Activated naive CD8-positive, alpha-beta T cell (primary cell): ENCODE measurements around the gene TMEM205.

Source experiments
- H3K27ac Mint-ChIP-seq: one replicate; pipeline ENCODE4 v1.8.0; 2021; ENCODE audit warnings: mixed read lengths
- H3K27me3 Mint-ChIP-seq: one replicate; pipeline ENCODE4 v1.8.0; 2021; ENCODE audit warnings: mixed read lengths
- H3K36me3 Mint-ChIP-seq: one replicate; pipeline ENCODE4 v1.8.0; 2021; ENCODE audit warnings: mixed read lengths
- H3K4me1 Mint-ChIP-seq: one replicate; pipeline ENCODE4 v1.8.0; 2021; ENCODE audit warnings: low read depth, mixed read lengths
- H3K4me3 Mint-ChIP-seq: one replicate; pipeline ENCODE4 v1.8.0; 2021; ENCODE audit warnings: mild to moderate bottlenecking, mixed read lengths
- H3K9me3 Mint-ChIP-seq: one replicate; pipeline ENCODE4 v1.8.0; 2021; ENCODE audit warnings: low read depth, mixed read lengths

Gene TMEM205

DNA sequence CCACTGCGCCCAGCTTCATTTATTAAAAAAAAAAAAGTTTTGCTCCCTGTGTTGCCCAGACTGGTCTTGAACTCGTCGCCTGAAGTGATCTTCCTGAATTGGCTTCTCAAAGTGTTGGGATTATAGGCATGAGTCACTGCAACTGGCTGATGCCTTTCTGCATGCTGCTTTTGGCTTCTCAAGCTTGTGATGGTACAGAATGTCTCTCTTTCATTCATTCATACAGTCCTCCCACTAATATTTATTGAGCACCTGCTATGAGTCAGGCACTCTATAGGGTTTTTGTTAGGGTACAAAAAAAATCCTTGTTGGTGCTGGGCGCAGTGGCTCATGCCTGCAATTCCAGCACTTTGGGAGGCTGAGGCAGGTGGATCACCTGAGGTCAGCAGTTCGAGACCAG lies 41.1 kb downstream of the TMEM205 start:
- H3K27me3 Mint-ChIP-seq, result peaks cover 4% of the 10 kb centered on the region
- H3K4me3 Mint-ChIP-seq, result no peak overlapping the region
- H3K9me3 Mint-ChIP-seq, result no peaks in the 10 kb centered on the region
- no peaks in the 10 kb centered on the region for H3K4me1 Mint-ChIP-seq
- H3K36me3 Mint-ChIP-seq, result no peaks in the 10 kb centered on the region
- H3K27ac Mint-ChIP-seq, result no peak overlapping the region

DNA sequence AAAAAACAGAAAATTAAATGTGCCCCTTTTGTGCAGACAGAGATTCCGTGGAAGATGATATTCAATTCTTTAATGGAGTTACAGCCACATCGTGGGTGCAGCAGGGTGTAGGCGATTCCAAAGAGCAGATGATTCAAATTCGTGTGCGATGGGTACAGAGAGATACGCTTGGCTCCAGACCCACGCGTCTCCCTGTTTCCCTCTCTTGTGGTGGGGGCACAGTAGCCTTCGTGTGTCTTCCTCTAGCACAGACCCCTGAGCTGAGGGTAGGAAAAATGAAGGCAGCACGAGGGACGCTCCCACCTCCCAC lies 45.3 kb downstream of the TMEM205 start:
- Mint-ChIP-seq H3K9me3 (no peaks in the 10 kb centered on the region), H3K36me3 (no peaks in the 10 kb centered on the region), H3K27me3 (peaks cover 7% of the 10 kb centered on the region), H3K27ac (no peak overlapping the region), H3K4me3 (no peak overlapping the region), H3K4me1 (no peaks in the 10 kb centered on the region)

DNA sequence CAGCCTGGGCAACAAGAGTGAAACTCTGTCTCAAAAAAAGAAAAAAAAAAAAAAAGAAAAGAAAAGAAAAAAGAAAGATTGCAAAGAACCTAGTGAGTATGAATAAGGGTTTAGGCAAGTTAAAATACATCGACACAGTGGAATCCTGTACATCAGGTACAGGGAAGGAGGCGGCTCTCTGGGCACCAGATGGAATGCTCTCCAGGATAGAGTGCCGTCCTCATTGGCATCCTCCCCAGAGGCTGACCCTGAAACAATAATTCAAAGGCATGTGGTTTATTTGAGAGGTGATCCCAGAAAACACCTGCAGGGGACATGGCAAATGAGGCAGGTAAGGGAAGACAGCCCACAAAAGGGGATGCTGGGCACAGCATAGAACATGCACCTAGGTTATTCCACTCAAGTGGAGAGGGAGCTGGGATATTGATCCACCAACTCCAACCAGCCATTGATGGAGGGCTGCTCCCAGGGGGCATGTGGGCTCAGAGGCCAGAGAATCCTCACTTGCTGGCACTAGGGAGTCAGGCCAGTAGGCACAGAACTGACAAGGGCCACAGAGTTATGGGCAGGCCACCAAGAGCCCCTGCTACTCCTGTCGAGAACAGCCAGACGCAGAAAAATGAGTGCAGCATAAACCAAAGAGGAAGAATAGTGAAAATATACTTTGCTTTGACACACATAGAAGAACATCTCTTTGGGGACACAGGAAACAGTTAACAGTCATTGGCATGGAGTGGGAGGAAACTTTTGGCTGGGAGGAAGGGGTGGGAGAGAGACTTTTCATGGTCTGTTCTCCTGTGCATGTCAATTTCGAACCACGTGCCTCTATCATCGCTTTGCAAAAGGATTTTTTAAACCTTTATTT lies 45.9 kb downstream of the TMEM205 start:
- Mint-ChIP-seq H3K4me3 (no peak overlapping the region), H3K9me3 (no peaks in the 10 kb centered on the region), H3K4me1 (no peaks in the 10 kb centered on the region), H3K36me3 (no peaks in the 10 kb centered on the region), H3K27ac (no peak overlapping the region), H3K27me3 (peaks cover 7% of the 10 kb centered on the region)

DNA sequence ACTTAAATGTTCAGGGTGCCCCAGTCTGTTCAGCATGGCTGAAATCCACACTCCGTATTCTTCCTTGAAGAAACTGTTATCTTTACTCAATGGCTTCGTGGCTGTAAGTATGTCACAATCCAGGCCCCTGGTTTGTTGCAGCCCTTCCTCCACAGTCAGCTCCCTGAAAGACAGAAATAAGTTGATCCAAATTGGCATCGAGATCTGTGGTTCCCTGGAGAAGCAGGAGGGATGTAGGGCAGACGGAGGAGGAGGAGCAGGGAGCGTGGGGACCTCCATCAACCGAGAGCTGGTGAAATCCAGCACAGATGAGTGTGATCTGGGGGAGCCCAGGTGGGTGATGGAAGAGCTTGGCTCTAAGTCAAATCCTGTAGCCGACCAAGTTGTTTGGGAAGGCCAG lies 49.8 kb downstream of the TMEM205 start:
- Mint-ChIP-seq H3K27me3 (peaks cover 11% of the 10 kb centered on the region), H3K4me3 (no peak overlapping the region)

DNA sequence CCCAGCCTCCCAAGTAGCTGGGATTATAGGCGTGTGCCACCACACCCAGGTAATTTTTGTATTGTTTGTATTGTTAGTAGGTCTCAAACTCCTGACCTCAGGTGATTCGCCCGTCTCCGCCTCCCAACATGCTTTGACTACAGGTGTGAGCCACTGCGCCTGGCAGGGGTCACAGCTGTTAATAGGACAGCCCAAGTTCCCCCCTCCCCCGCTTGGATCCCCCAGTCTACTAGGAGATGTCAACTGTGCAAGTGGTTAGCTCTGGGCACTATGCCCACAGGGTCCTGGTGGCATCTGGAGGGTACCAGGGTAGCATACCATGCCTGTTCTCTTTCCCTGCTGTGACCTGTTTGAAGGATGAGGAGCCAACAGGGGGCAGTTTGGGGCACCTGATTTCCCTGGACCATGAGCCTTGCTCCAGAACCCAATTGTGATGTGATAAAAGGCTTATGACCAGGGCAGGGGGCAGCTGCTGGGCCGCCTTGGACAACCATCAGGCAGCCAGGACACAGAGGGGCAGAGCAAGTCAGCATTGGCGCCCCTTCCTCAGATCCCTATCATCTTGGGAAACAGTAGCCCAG lies 50.3 kb downstream of the TMEM205 start, which contains the start of gene TSPAN16:
TSS of gene TSPAN16 (plus strand) at position 496 of the 581 bp plus-strand sequence. CDS start 138 bp downstream, outside the sequence.
- no peak within 1 kb of the TSS for H3K27ac Mint-ChIP-seq
- no peaks in the 10 kb centered on the region for H3K36me3 Mint-ChIP-seq
- peaks cover 2% of the 10 kb centered on the region for H3K4me1 Mint-ChIP-seq
- no peaks in the 10 kb centered on the region for H3K9me3 Mint-ChIP-seq
- H3K27me3 Mint-ChIP-seq, result peaks cover 9% of the 10 kb centered on the region
- no peak within 1 kb of the TSS for H3K4me3 Mint-ChIP-seq

More for the DNA sequence above, 49.8 kb downstream of the TMEM205 start:
- H3K4me1 Mint-ChIP-seq, result peaks cover 2% of the 10 kb centered on the region
- H3K27ac Mint-ChIP-seq, result no peak overlapping the region
- H3K9me3 Mint-ChIP-seq, result no peaks in the 10 kb centered on the region
- H3K36me3 Mint-ChIP-seq, result no peaks in the 10 kb centered on the region

DNA sequence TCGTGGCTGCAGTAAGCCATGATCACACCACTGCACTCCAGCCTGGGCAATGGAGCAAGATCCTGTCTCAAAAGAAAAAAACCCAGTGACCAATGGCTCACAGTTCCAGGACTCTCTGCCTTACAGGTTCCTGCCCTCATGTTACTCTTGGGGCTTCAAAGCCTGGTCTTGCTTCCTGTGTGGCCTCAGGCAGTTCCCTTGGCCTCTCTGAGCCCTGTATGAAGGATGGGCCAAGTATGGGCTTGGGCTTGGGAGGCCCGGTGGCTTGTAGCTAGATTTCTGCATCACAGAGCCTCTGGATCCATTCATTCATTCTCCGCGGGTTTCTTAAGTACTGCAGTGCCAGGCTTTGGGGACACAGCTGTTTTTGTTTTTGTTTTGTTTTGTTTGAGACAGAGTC lies 50.9 kb downstream of the TMEM205 start:
- Mint-ChIP-seq H3K27ac (no peak overlapping the region), H3K4me3 (no peak overlapping the region), H3K4me1 (peaks cover 2% of the 10 kb centered on the region), H3K9me3 (no peaks in the 10 kb centered on the region), H3K27me3 (peaks cover 7% of the 10 kb centered on the region), H3K36me3 (no peaks in the 10 kb centered on the region)

DNA sequence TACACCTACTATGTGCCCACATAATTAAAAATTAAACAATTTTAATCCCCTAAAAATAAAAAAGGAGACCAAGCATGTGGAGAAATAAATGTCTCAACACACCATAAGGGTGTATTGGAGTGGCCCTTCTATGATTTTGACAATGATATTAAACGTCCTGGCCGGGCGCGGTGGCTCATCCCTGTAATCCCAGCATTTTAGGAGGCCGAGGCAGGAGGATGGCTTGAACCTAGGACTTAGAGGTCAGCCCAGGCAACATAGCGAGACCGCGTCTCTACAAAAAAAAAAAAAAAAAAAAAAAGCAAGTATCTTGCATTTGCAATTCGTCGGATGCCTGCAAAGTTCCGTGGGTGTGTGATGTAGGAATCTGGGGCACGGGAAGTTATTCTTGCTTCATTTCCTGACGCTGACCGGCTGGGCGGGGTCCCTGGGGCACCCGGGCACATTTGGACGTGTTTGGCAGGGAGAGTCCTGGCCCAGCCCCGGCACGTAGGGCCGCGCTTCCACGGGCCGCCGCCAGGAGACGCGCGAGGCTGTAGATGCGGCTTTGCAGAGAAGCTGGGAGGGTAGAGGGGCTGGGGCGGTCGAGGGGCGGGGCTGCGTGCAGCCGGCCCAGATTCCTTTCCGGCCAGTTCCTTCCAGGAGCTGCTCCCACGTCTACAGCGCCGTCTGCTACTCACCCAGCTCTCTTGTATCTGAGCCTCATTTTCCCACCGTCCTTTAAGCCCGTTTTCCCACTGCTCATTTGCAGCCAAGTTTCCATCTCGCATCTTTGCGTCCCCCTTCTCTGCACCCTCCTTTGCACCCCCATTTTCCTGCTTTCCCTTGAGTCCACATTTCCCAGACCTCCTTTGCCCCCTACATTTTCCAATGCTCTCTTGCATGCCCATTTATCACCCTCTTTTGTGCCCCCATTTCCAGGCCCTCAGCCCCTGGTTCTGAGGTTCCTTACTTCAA lies 52.4 kb downstream of the TMEM205 start:
- H3K27me3 Mint-ChIP-seq, result peaks cover 9% of the 10 kb centered on the region
- no peak overlapping the region for H3K27ac Mint-ChIP-seq
- no peaks in the 10 kb centered on the region for H3K9me3 Mint-ChIP-seq
- H3K36me3 Mint-ChIP-seq, result no peaks in the 10 kb centered on the region
- H3K4me3 Mint-ChIP-seq, result no peak overlapping the region
- peaks cover 2% of the 10 kb centered on the region for H3K4me1 Mint-ChIP-seq
